PC-3 (cell line): ENCODE results near the gene PDSS2.

Experiments
- EZH2 ChIP-seq: fragments of 300-600 bp; sonication (generic); IDR thresholded peaks from one replicate; pipeline ENCODE4 v1.6.1; 2017; ENCODE audit warnings: antibody characterized with exemption, mild to moderate bottlenecking, low read length; ENCODE audit not compliant: unreplicated experiment
- EZH2phosphoT487 ChIP-seq: fragments of 300-600 bp; sonication (generic); IDR thresholded peaks from 2 replicates; pipeline ENCODE4 v1.6.1; 2018; ENCODE audit warnings: mild to moderate bottlenecking, antibody characterized with exemption, low read length, borderline replicate concordance
- TF ChIP-seq, protein P1 (sequence below): fragments of 300-600 bp; sonication (generic); conservative IDR thresholded peaks from 2 replicates; pipeline ENCODE4 v1.5.1; 2017; ENCODE audit warnings: antibody characterized with exemption, low read depth, mild to moderate bottlenecking, low read length

DNA sequence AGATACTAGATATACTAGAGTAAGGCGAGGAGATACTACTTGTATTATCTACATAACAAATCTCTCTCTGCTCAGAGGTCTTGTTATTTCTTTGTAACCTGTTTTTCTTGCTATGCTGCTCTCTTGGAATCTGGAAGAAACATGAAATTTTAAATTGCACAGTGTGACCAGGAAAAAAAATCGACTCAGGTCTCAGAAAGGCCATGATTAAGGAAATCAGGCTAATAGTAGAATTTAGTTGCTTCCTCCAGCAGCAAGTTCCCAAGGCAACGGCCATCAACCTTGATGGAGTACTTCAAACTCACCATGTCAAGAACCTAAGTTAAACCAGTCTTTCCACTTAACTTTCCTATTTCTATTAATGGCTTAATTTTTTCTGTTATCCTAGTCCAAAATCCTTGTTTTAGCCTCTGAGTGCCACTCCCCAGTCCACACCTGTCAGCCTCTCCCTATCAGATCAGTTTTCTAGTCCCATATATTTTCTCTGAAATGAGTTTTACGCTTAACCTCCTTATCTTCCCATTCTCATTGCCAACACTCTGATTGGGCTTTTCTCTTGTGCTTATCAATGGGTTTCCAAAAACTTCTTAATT lies 256.4 kb downstream of the PDSS2 start:
- TF ChIP-seq, protein P1, sequence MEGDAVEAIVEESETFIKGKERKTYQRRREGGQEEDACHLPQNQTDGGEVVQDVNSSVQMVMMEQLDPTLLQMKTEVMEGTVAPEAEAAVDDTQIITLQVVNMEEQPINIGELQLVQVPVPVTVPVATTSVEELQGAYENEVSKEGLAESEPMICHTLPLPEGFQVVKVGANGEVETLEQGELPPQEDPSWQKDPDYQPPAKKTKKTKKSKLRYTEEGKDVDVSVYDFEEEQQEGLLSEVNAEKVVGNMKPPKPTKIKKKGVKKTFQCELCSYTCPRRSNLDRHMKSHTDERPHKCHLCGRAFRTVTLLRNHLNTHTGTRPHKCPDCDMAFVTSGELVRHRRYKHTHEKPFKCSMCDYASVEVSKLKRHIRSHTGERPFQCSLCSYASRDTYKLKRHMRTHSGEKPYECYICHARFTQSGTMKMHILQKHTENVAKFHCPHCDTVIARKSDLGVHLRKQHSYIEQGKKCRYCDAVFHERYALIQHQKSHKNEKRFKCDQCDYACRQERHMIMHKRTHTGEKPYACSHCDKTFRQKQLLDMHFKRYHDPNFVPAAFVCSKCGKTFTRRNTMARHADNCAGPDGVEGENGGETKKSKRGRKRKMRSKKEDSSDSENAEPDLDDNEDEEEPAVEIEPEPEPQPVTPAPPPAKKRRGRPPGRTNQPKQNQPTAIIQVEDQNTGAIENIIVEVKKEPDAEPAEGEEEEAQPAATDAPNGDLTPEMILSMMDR, result no peak
- no peak for TF ChIP-seq EZH2
- no peak for TF ChIP-seq EZH2phosphoT487
